Measurements from ENCODE around the gene SMKR1.

The SMKR1 gene

GRCh38 chr7:129538790-129539189 is 36.5 kb downstream of the SMKR1 start:
- no peak overlapping the region for H2BK120ac ChIP-seq (ENCODE audit: low read depth, low read length)
- no peak overlapping the region for H3K9ac ChIP-seq (ENCODE audit: low read length)
- H2BK5ac ChIP-seq (ENCODE audit: low read depth, low read length, poor library complexity, severe bottlenecking) = no peak overlapping the region
- H2AK5ac ChIP-seq (ENCODE audit: low read length, severe bottlenecking) = no peak overlapping the region
- no peaks in the 10 kb centered on the region for H3K9me3 ChIP-seq (ENCODE audit: control insufficient read depth, low read length)
- H2BK12ac ChIP-seq (ENCODE audit: low read length in 2 of 2) = no peak overlapping the region
- no peak overlapping the region for H3K4me2 ChIP-seq (ENCODE audit: low read length, poor library complexity, severe bottlenecking)
- H4K8ac ChIP-seq (ENCODE audit: low read length) = no peak overlapping the region
- H3K4me3 ChIP-seq (ENCODE audit: insufficient read depth in 1 of 2, low read depth in 1 of 2, low read length in 2 of 2) = no peak overlapping the region
- no peak overlapping the region for H3K18ac ChIP-seq (ENCODE audit: low read depth in 1 of 2, low read length in 2 of 2)
- no peaks in the 10 kb centered on the region for H3K79me1 ChIP-seq (replicated peaks; ENCODE audit: low read length, poor library complexity, severe bottlenecking)
- H3K27me3 ChIP-seq (ENCODE audit: control insufficient read depth in 1 of 2, insufficient read depth in 1 of 2, low read length in 2 of 2) = peaks cover 0 to 4% of the 10 kb centered on the region in 2 experiments
- H3K4ac ChIP-seq (ENCODE audit: low read depth in 1 of 2, low read length in 2 of 2) = no peak overlapping the region
- H3K23ac ChIP-seq (ENCODE audit: low read length in 2 of 2) = no peak overlapping the region
- H3K27ac ChIP-seq (ENCODE audit: low read length, poor library complexity, severe bottlenecking) = no peak overlapping the region
- no peak for DNase-seq
- no peak overlapping the region for H2AFZ ChIP-seq (ENCODE audit: low read depth, low read length)
- no peaks in the 10 kb centered on the region for H3K4me1 ChIP-seq (ENCODE audit: control insufficient read depth, insufficient read depth, low read depth, low read length)
- no peak overlapping the region for H4K91ac ChIP-seq (ENCODE audit: low read length)
- no peaks in the 10 kb centered on the region for H3K36me3 ChIP-seq (ENCODE audit: control insufficient read depth in 1 of 2, insufficient read depth in 2 of 2, low read depth in 1 of 2, low read length in 2 of 2)
- H3K14ac ChIP-seq (ENCODE audit: low read length in 2 of 2) = no peak overlapping the region
- no peak overlapping the region for H2BK15ac ChIP-seq (ENCODE audit: low read depth, poor library complexity, severe bottlenecking)

GRCh38 chr7:129540340-129540739 is 38.0 kb downstream of the SMKR1 start:
- 70% methylated on average over 10 of the region's 10 CpGs for WGBS

GRCh38 chr7:129544700-129545099 is 42.4 kb downstream of the SMKR1 start:
- Histone ChIP-seq H3K4ac (ENCODE audit: low read depth in 1 of 2, low read length in 2 of 2) (no peak overlapping the region), H2BK120ac (ENCODE audit: low read depth, low read length) (no peak overlapping the region), H4K8ac (ENCODE audit: low read length) (no peak overlapping the region), H3K9ac (ENCODE audit: low read length) (no peak overlapping the region), H2AK5ac (ENCODE audit: low read length, severe bottlenecking) (no peak overlapping the region), H3K18ac (ENCODE audit: low read depth in 1 of 2, low read length in 2 of 2) (no peak overlapping the region), H3K4me1 (ENCODE audit: control insufficient read depth, insufficient read depth, low read depth, low read length) (no peaks in the 10 kb centered on the region), H2AFZ (ENCODE audit: low read depth, low read length) (no peak overlapping the region), H3K9me3 (ENCODE audit: control insufficient read depth, low read length) (no peaks in the 10 kb centered on the region), H4K91ac (ENCODE audit: low read length) (no peak overlapping the region), H2BK5ac (ENCODE audit: low read depth, low read length, poor library complexity, severe bottlenecking) (no peak overlapping the region), H3K23ac (ENCODE audit: low read length in 2 of 2) (no peak overlapping the region), H3K4me2 (ENCODE audit: low read length, poor library complexity, severe bottlenecking) (no peak overlapping the region), H3K36me3 (ENCODE audit: control insufficient read depth in 1 of 2, insufficient read depth in 2 of 2, low read depth in 1 of 2, low read length in 2 of 2) (no peaks in the 10 kb centered on the region), H2BK12ac (ENCODE audit: low read length in 2 of 2) (no peak overlapping the region), H3K4me3 (ENCODE audit: insufficient read depth in 1 of 2, low read depth in 1 of 2, low read length in 2 of 2) (no peak overlapping the region), H3K14ac (ENCODE audit: low read length in 2 of 2) (no peak overlapping the region), H3K27ac (ENCODE audit: low read length, poor library complexity, severe bottlenecking) (no peak overlapping the region), H2BK15ac (ENCODE audit: low read depth, poor library complexity, severe bottlenecking) (no peak overlapping the region), H3K27me3 (ENCODE audit: control insufficient read depth in 1 of 2, insufficient read depth in 1 of 2, low read length in 2 of 2) (peaks cover 0 to 4% of the 10 kb centered on the region in 2 experiments), H3K79me1 (replicated peaks; ENCODE audit: low read length, poor library complexity, severe bottlenecking) (no peaks in the 10 kb centered on the region)
- DNase-seq = no peak
- whole genome bisulfite sequencing = 87% methylated on average over 3 of the region's 5 CpGs

More at GRCh38 chr7:129540340-129540739, 38.0 kb downstream of the SMKR1 start:
- Histone ChIP-seq H2BK12ac (ENCODE audit: low read length in 2 of 2) (no peak overlapping the region), H2AK5ac (ENCODE audit: low read length, severe bottlenecking) (no peak overlapping the region), H3K79me1 (replicated peaks; ENCODE audit: low read length, poor library complexity, severe bottlenecking) (no peaks in the 10 kb centered on the region), H3K9me3 (ENCODE audit: control insufficient read depth, low read length) (no peaks in the 10 kb centered on the region), H3K36me3 (ENCODE audit: control insufficient read depth in 1 of 2, insufficient read depth in 2 of 2, low read depth in 1 of 2, low read length in 2 of 2) (no peaks in the 10 kb centered on the region), H2BK15ac (ENCODE audit: low read depth, poor library complexity, severe bottlenecking) (no peak overlapping the region), H4K8ac (ENCODE audit: low read length) (no peak overlapping the region), H3K9ac (ENCODE audit: low read length) (no peak overlapping the region), H2BK5ac (ENCODE audit: low read depth, low read length, poor library complexity, severe bottlenecking) (no peak overlapping the region), H3K4ac (ENCODE audit: low read depth in 1 of 2, low read length in 2 of 2) (no peak overlapping the region), H3K27ac (ENCODE audit: low read length, poor library complexity, severe bottlenecking) (no peak overlapping the region), H3K14ac (ENCODE audit: low read length in 2 of 2) (no peak overlapping the region), H3K4me3 (ENCODE audit: insufficient read depth in 1 of 2, low read depth in 1 of 2, low read length in 2 of 2) (no peak overlapping the region), H3K18ac (ENCODE audit: low read depth in 1 of 2, low read length in 2 of 2) (no peak overlapping the region), H3K4me1 (ENCODE audit: control insufficient read depth, insufficient read depth, low read depth, low read length) (no peaks in the 10 kb centered on the region), H3K27me3 (ENCODE audit: control insufficient read depth in 1 of 2, insufficient read depth in 1 of 2, low read length in 2 of 2) (peaks cover 0 to 4% of the 10 kb centered on the region in 2 experiments), H2AFZ (ENCODE audit: low read depth, low read length) (no peak overlapping the region), H2BK120ac (ENCODE audit: low read depth, low read length) (no peak overlapping the region), H4K91ac (ENCODE audit: low read length) (no peak overlapping the region), H3K23ac (ENCODE audit: low read length in 2 of 2) (no peak overlapping the region), H3K4me2 (ENCODE audit: low read length, poor library complexity, severe bottlenecking) (no peak overlapping the region)
- DNase-seq = no peak

GRCh38 chr7:129550693-129551360 is 48.5 kb downstream of the SMKR1 start:
- WGBS = 94% methylated on average over 11 of the region's 13 CpGs
- no peak overlapping the region for H3K4me2 ChIP-seq (ENCODE audit: low read length, poor library complexity, severe bottlenecking)

More at GRCh38 chr7:129550693-129551360, 48.5 kb downstream of the SMKR1 start:
- Histone ChIP-seq H2BK15ac (ENCODE audit: low read depth, poor library complexity, severe bottlenecking) (no peak overlapping the region), H3K23ac (ENCODE audit: low read length in 2 of 2) (no peak overlapping the region), H3K27me3 (ENCODE audit: control insufficient read depth in 1 of 2, insufficient read depth in 1 of 2, low read length in 2 of 2) (peaks cover 0 to 4% of the 10 kb centered on the region in 2 experiments), H3K79me1 (replicated peaks; ENCODE audit: low read length, poor library complexity, severe bottlenecking) (no peaks in the 10 kb centered on the region), H4K91ac (ENCODE audit: low read length) (no peak overlapping the region), H2BK5ac (ENCODE audit: low read depth, low read length, poor library complexity, severe bottlenecking) (no peak overlapping the region), H3K4me1 (ENCODE audit: control insufficient read depth, insufficient read depth, low read depth, low read length) (peaks cover 1% of the 10 kb centered on the region), H2BK120ac (ENCODE audit: low read depth, low read length) (no peak overlapping the region), H2AFZ (ENCODE audit: low read depth, low read length) (no peak overlapping the region), H3K36me3 (ENCODE audit: control insufficient read depth in 1 of 2, insufficient read depth in 2 of 2, low read depth in 1 of 2, low read length in 2 of 2) (no peaks in the 10 kb centered on the region), H3K14ac (ENCODE audit: low read length in 2 of 2) (no peak overlapping the region), H3K4me3 (ENCODE audit: insufficient read depth in 1 of 2, low read depth in 1 of 2, low read length in 2 of 2) (no peak overlapping the region), H2AK5ac (ENCODE audit: low read length, severe bottlenecking) (no peak overlapping the region), H4K8ac (ENCODE audit: low read length) (no peak overlapping the region), H3K18ac (ENCODE audit: low read depth in 1 of 2, low read length in 2 of 2) (no peak overlapping the region), H3K27ac (ENCODE audit: low read length, poor library complexity, severe bottlenecking) (no peak overlapping the region), H3K9me3 (ENCODE audit: control insufficient read depth, low read length) (no peaks in the 10 kb centered on the region), H3K9ac (ENCODE audit: low read length) (no peak overlapping the region), H2BK12ac (ENCODE audit: low read length in 2 of 2) (no peak overlapping the region), H3K4ac (ENCODE audit: low read depth in 1 of 2, low read length in 2 of 2) (no peak overlapping the region)
- DNase-seq = no peak

All from mesenchymal stem cell (in vitro differentiated cells and primary cell).